Fibroblast of pulmonary artery (primary cell): ENCODE results near the gene SLC1A7.

Source experiments
- DNase-seq: peaks from one replicate; pipeline ENCODE4 v3.0.0-alpha.2; 2010; ENCODE audit warnings: low read depth
- H3K4me3 ChIP-seq: replicated peaks from 2 replicates; pipeline ENCODE4 v1.5.1; 2011; ENCODE audit warnings: low read depth, mild to moderate bottlenecking, control low read depth, low read length, moderate library complexity
- CTCF ChIP-seq: IDR thresholded peaks from 2 replicates; pipeline ENCODE4 v1.5.1; 2011; ENCODE audit warnings: mild to moderate bottlenecking, control low read depth, low read length, inconsistent platforms; ENCODE audit errors: missing control alignments

The SLC1A7 gene

GRCh38 chr1:53162621-53163020 lies 20.2 kb upstream of the SLC1A7 start:
- DNase-seq, result no peak
- no peak overlapping the region for H3K4me3 ChIP-seq
- no peak for TF ChIP-seq CTCF

- DNase-seq, result no peak
Observed at GRCh38 chr1:53160924-53161378, 18.5 kb upstream of the SLC1A7 start.

GRCh38 chr1:53158900-53159299 lies 16.5 kb upstream of the SLC1A7 start:
- TF ChIP-seq CTCF, result no peak
- no peak for DNase-seq
- no peak overlapping the region for H3K4me3 ChIP-seq

More at GRCh38 chr1:53160924-53161378, 18.5 kb upstream of the SLC1A7 start:
- TF ChIP-seq CTCF, result no peak
- no peak overlapping the region for H3K4me3 ChIP-seq

GRCh38 chr1:53156783-53157182 lies 14.3 kb upstream of the SLC1A7 start:
- no peak for DNase-seq
- H3K4me3 ChIP-seq, result no peak overlapping the region
- no peak for TF ChIP-seq CTCF

GRCh38 chr1:53155945-53156344 lies 13.5 kb upstream of the SLC1A7 start:
- no peak overlapping the region for H3K4me3 ChIP-seq
- DNase-seq, result no peak
- TF ChIP-seq CTCF, result no peak

GRCh38 chr1:53155534-53155933 lies 13.1 kb upstream of the SLC1A7 start:
- TF ChIP-seq CTCF, result no peak
- no peak overlapping the region for H3K4me3 ChIP-seq
- no peak for DNase-seq

GRCh38 chr1:53154859-53155438 lies 12.5 kb upstream of the SLC1A7 start:
- no peak overlapping the region for H3K4me3 ChIP-seq
- no peak for DNase-seq
- TF ChIP-seq CTCF, result no peak
